Activated T-helper 1 cell treated with anti-CD3 and anti-CD28 coated beads, Interleukin-2, amount 50 U/mL, for 16 hours (primary cell): ENCODE data around the gene NCKAP5.

ENCODE experiments used
- DNase-seq, 2 donors: peaks; one replicate each; pipeline ENCODE4 v3.0.0-alpha.2; 2020; ENCODE audit warnings: low read depth in 1 of 2, low spot score in 1 of 2

NCKAP5 gene

GRCh38 chr2:133400411-133400810 is 167.9 kb downstream of the NCKAP5 start:
- DNase-seq: no peak

- DNase-seq: no peak
These were observed 174.4 kb downstream of the NCKAP5 start for GRCh38 chr2:133393895-133394294.

DNA sequence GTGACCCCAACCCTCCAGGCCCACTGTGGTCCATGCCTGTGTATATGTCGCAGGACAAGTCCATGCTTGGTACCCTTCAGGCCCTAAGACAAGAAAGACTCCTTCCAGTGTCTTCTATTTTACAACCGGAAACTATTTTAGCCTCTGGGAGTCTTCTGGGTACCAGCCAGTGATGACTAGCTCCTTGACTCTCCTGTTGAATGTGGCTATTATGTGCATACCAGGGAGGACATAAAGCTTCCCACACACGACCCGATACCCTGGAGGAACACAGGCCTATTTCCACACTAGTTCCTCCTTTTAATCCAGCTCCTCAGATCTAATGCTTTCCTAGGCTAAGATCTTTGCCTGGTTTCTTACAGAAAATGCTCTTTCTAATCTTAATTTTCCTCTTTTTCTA is 178.1 kb downstream of the NCKAP5 start:
- no peak for DNase-seq

DNA sequence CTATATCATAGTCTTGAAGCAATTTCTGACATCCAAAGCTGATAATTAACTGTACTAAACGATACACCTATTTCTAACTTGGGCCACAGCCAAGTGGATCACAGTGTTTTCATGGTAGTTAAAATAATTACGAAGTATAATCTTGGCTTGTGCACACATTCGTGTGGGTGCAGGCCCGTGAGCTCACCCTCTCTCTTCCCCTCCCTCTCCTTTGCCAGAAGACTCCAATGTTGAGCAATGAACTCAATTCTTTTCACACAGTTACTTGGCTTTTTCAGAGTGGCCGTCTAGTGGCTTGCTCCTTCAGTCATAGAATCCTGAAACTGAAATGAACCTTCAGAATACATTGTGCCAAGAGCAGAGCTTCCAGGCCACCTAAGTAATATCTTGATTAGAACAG is 178.7 kb downstream of the NCKAP5 start:
- no peak for DNase-seq

DNA sequence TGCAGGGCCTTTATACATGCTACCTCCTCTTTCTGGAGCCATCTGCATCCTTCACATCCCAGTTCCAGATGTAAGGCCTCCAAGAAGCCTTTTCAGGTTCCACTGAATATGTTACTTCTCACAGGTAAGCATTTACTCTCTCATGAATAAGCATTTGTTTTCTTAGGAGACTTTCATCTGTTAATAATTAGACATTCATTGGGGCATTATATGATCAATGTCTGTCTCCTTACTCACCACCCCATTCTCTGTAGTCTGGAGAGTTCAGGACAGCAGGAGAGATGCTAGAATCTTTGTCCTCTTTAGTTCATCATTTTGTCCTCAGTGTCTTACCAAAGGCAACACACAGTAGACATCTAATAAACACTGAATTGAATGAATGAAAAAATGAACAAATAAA is 185.7 kb downstream of the NCKAP5 start:
- no peak for DNase-seq

GRCh38 chr2:133380991-133381390 is 187.3 kb downstream of the NCKAP5 start:
- DNase-seq: no peak

- no peak for DNase-seq
These were observed 189.2 kb downstream of the NCKAP5 start for GRCh38 chr2:133378928-133379549.

DNA sequence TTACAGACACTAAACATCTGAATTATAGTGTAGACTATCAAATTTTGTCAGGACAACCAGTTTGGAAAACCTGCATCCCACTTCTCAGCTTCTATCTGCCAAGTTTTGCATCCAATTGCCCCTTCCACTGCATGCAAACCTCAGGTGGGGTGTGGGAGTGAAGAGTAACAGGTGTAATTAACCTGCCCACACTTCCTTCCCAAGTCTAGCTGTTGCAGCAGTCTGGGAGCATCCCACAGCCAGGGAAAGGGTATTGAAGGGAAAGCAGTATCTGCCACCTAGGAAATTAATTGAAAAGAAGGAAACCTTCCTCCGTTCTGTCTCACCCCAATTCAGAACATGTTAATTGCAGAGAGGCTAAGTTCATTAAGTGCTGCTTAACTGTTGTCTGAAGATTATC is 189.9 kb downstream of the NCKAP5 start:
- no peak for DNase-seq

GRCh38 chr2:133377599-133377998 is 190.7 kb downstream of the NCKAP5 start:
- DNase-seq: no peak

- no peak for DNase-seq
These were observed 191.2 kb downstream of the NCKAP5 start for GRCh38 chr2:133377021-133377481.

- no peak for DNase-seq
These were observed 193.5 kb downstream of the NCKAP5 start for GRCh38 chr2:133374781-133375180.

- no peak for DNase-seq
These were observed 197.0 kb downstream of the NCKAP5 start for GRCh38 chr2:133371286-133371685.

- no peak for DNase-seq
These were observed 198.2 kb downstream of the NCKAP5 start for GRCh38 chr2:133369901-133370658.

DNA sequence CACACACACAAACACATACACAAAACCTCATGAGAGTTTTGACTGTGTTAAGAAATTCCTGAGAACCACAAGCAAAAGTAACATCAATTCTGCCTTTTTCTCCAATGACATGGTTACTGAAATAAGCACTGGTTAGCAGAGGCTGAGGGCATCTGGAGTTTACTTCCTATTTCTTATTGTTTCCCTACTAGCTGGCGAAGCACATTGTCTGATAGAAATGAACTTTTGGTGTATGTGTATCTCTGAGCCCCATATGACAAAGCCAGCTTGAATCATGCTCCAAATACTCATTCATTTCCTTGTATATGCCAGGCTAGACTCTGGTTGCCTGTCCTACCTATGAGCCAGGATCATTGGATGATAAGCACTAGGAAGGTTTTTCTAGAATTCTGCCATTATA is 203.1 kb downstream of the NCKAP5 start:
- DNase-seq: no peak

DNA sequence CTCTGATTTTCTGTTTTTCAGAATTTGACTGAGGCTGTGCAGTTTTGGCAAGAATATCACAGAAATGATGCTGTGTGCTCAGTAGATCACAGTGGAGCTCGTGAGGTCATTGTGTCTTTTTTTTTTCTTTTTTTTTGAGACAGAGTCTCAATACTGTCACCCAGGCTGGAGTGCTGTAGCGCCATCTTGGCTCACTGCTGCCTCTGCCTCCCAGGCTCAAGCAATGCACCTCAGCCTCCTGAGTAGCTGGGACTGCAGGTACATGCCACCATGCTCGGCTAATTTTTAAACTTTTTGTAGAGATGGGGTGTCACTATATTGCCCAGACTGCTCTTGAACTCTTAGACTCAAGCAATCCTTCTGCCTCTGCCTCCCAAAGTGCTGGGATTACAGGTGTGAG is 203.6 kb downstream of the NCKAP5 start:
- DNase-seq: no peak

GRCh38 chr2:133363884-133364283 is 204.4 kb downstream of the NCKAP5 start:
- no peak for DNase-seq

DNA sequence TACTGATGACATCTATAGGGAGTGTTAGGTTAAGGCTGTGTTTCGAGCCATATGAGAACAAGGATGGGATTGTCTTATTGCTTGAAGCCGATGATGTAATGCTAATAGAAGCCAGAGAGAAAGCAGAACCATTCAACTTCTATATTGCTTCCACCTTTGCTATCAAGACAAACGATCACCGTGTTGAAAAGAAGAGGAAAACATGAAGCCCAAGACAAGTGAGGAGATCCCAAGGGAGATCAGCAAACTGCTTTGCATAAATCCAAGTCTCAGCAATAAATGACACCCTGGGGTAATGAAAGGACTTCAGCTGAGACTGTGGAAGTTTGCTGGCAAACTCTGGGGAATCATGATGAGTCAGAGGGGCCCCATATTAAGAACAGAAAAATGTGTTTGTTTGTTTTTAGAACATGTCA is 206.2 kb downstream of the NCKAP5 start:
- DNase-seq: no peak

- DNase-seq: no peak
These were observed 207.4 kb downstream of the NCKAP5 start for GRCh38 chr2:133360882-133361281.

- no peak for DNase-seq
These were observed 208.1 kb downstream of the NCKAP5 start for GRCh38 chr2:133360190-133360589.

- DNase-seq: no peak
These were observed 215.5 kb downstream of the NCKAP5 start for GRCh38 chr2:133352719-133353118.

- no peak for DNase-seq
These were observed 221.6 kb downstream of the NCKAP5 start for GRCh38 chr2:133346654-133347053.

GRCh38 chr2:133345638-133346037 is 222.6 kb downstream of the NCKAP5 start:
- no peak for DNase-seq

DNA sequence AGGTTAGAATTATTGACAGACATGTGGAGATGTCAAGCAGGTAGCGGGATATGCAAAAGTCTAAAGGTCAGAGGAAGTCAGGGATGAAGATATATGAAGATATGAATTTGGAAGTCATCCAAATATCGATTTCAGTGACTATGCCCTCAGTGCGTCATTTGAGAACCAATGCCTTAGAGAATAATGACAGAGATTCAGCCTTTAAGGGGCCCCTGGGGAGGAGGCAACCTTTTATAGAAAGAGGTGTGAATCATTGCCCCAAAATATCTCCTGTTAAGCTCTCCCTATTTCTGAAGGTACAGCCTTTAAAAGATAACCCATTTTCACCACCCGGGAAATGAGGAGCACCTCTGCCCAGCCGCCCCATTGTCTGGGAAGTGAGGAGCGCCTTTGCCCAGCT is 223.4 kb downstream of the NCKAP5 start:
- no peak for DNase-seq
